ENCODE measurements around the gene MRPS22. TPM values are rescaled to one million over a fixed set of nuclear protein-coding genes. Genes with fewer than 3 reads are reported as not detected.

The MRPS22 gene
- total and polyA plus RNA-seq, 2 donors (not counting 3 experiments of a cell fraction or from before 2014, with no cell fraction given), result 33.8 to 45.6 TPM

Small RNA genes lying within 50 kb of the gene (small RNA-seq; reads per million reads assigned to genes)
- gene RF00026 (ENCODE audit: insufficient read depth, insufficient read length, low read depth, low replicate concordance), result not detected

Other genes starting within 250 kb of the MRPS22 start
- 137 and 146 TPM in 2 replicates for gene COPB2, start 45.6 kb downstream of the MRPS22 start, total RNA-seq
- gene COPB2, start 45.6 kb downstream of the MRPS22 start, polyA plus RNA-seq, result 49.5 and 72.1 TPM in 2 replicates
- gene RBP2, start 132.5 kb downstream of the MRPS22 start, total RNA-seq, result not detected in 2 replicates
- not detected in 2 replicates for gene RBP2, start 132.5 kb downstream of the MRPS22 start, polyA plus RNA-seq
- 5.3 and 16.8 TPM in 2 replicates for gene RBP1, start 195.7 kb downstream of the MRPS22 start, total RNA-seq
- gene RBP1, start 195.7 kb downstream of the MRPS22 start, polyA plus RNA-seq, result 35.0 and 37.9 TPM in 2 replicates

Measured in endothelial cell of umbilical vein (primary cell).